ENCODE data around the gene NME4.

The NME4 gene

GRCh38 chr16:363110-363765, 33.8 kb upstream of the NME4 start:
- no peaks in the 10 kb centered on the region for H3K4me1 ChIP-seq (ENCODE audit: insufficient read depth, low read length, severe bottlenecking)
- TF ChIP-seq EZH2 (IDR thresholded peaks at IDR 0.05; ENCODE audit: borderline replicate concordance, low read length) (no peak), CTCF (IDR thresholded peaks at IDR 0.05; ENCODE audit: low read length) (no peak)
- H3K4me2 ChIP-seq (ENCODE audit: low read length): no peak overlapping the region

GRCh38 chr16:363766-364490, 33.1 kb upstream of the NME4 start:
- no peaks in the 10 kb centered on the region for H3K9me2 ChIP-seq (ENCODE audit: low read depth, low read length)
- no peak overlapping the region for H3K4me3 ChIP-seq (ENCODE audit: low read depth, low read length, poor library complexity, severe bottlenecking)
- H3K9me3 ChIP-seq (ENCODE audit: low read length): no peaks in the 10 kb centered on the region
- TF ChIP-seq CTCF (IDR thresholded peaks at IDR 0.05; ENCODE audit: low read length) (no peak), EZH2 (IDR thresholded peaks at IDR 0.05; ENCODE audit: borderline replicate concordance, low read length) (no peak)
- no peak overlapping the region for H2AFZ ChIP-seq (ENCODE audit: low read length)
- no peak overlapping the region for H3K4me2 ChIP-seq (ENCODE audit: low read length)
- H3K4me1 ChIP-seq (ENCODE audit: insufficient read depth, low read length, severe bottlenecking): no peaks in the 10 kb centered on the region
- no peaks in the 10 kb centered on the region for H3K79me2 ChIP-seq (ENCODE audit: insufficient read depth, low read length)
- H4K20me1 ChIP-seq (ENCODE audit: insufficient read depth, low read length): no peaks in the 10 kb centered on the region
- H3K9ac ChIP-seq (ENCODE audit: low read length): no peak overlapping the region
- H3K27ac ChIP-seq (ENCODE audit: low read depth, low read length, poor library complexity, severe bottlenecking): no peak overlapping the region
- no peaks in the 10 kb centered on the region for H3F3A ChIP-seq (ENCODE audit: insufficient read depth, low read length)
- peaks cover 31% of the 10 kb centered on the region for H3K36me3 ChIP-seq (ENCODE audit: insufficient read depth, low read length)
- no peaks in the 10 kb centered on the region for H3K27me3 ChIP-seq (ENCODE audit: insufficient read depth, low read length)

More at GRCh38 chr16:363110-363765, 33.8 kb upstream of the NME4 start:
- H3K27ac ChIP-seq (ENCODE audit: low read depth, low read length, poor library complexity, severe bottlenecking): no peak overlapping the region
- H3K27me3 ChIP-seq (ENCODE audit: insufficient read depth, low read length): no peaks in the 10 kb centered on the region
- no peaks in the 10 kb centered on the region for H3K9me3 ChIP-seq (ENCODE audit: low read length)
- no peaks in the 10 kb centered on the region for H4K20me1 ChIP-seq (ENCODE audit: insufficient read depth, low read length)
- H3K79me2 ChIP-seq (ENCODE audit: insufficient read depth, low read length): no peaks in the 10 kb centered on the region
- H3K36me3 ChIP-seq (ENCODE audit: insufficient read depth, low read length): peaks cover 24% of the 10 kb centered on the region
- no peak overlapping the region for H2AFZ ChIP-seq (ENCODE audit: low read length)
- H3K9ac ChIP-seq (ENCODE audit: low read length): no peak overlapping the region
- H3K9me2 ChIP-seq (ENCODE audit: low read depth, low read length): no peaks in the 10 kb centered on the region
- H3K4me3 ChIP-seq (ENCODE audit: low read depth, low read length, poor library complexity, severe bottlenecking): no peak overlapping the region
- H3F3A ChIP-seq (ENCODE audit: insufficient read depth, low read length): no peaks in the 10 kb centered on the region

- Histone ChIP-seq H3K9me3 (ENCODE audit: low read length) (no peaks in the 10 kb centered on the region), H3K4me1 (ENCODE audit: insufficient read depth, low read length, severe bottlenecking) (peaks cover 8% of the 10 kb centered on the region), H3K79me2 (ENCODE audit: insufficient read depth, low read length) (no peaks in the 10 kb centered on the region), H3K4me2 (ENCODE audit: low read length) (no peak overlapping the region), H3K36me3 (ENCODE audit: insufficient read depth, low read length) (peaks cover 34% of the 10 kb centered on the region), H3F3A (ENCODE audit: insufficient read depth, low read length) (no peaks in the 10 kb centered on the region), H3K27me3 (ENCODE audit: insufficient read depth, low read length) (no peaks in the 10 kb centered on the region), H3K9me2 (ENCODE audit: low read depth, low read length) (no peaks in the 10 kb centered on the region), H2AFZ (ENCODE audit: low read length) (no peak overlapping the region), H4K20me1 (ENCODE audit: insufficient read depth, low read length) (no peaks in the 10 kb centered on the region), H3K4me3 (ENCODE audit: low read depth, low read length, poor library complexity, severe bottlenecking) (no peak overlapping the region), H3K27ac (ENCODE audit: low read depth, low read length, poor library complexity, severe bottlenecking) (no peak overlapping the region), H3K9ac (ENCODE audit: low read length) (no peak overlapping the region)
- TF ChIP-seq CTCF (IDR thresholded peaks at IDR 0.05; ENCODE audit: low read length): no peak
- no peak for TF ChIP-seq EZH2 (IDR thresholded peaks at IDR 0.05; ENCODE audit: borderline replicate concordance, low read length)
Measured at GRCh38 chr16:364595-365491, 32.2 kb upstream of the NME4 start.

Measured in OCI-LY1 (cell line).